Measurements from ENCODE around the gene FAM177A1. TPM values are rescaled to one million over a fixed set of nuclear protein-coding genes. Genes with fewer than 3 reads are reported as not detected.

FAM177A1 gene
- total and polyA plus RNA-seq, 9 of the 15 experiments (the other 6 are each of a cell fraction or from before 2014, with no cell fraction given) = 7.7 to 36.2 (median 29.9) TPM

DNA sequence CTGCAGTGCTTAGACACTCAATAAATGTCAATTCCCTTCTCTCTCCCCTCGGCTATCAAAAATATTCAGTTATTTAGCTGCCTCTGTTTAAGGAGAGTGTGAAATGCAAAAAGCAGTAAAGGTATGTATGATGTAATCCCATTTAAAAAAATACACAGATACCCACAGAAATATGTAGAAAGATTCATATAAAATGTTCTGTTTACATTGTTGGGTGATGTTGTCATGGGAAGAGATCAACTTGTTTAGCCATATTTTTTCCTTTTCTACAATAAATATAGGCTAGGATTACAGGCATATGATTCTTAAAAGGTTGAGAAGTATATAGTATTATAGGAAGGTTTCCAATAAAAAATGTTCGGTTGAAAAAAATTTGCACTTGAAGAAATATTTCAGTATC lies 68.0 kb downstream of the FAM177A1 start:
- Histone ChIP-seq H3K4me2 (ENCODE audit: insufficient read depth, low read length) (no peak overlapping the region), H3K9ac (ENCODE audit: insufficient read depth in 1 of 2, low read depth in 2 of 2, low read length in 2 of 2) (no peak overlapping the region), H3K79me2 (ENCODE audit: control insufficient read depth, insufficient read depth, low read length) (no peaks in the 10 kb centered on the region), H3K9me1 (ENCODE audit: control insufficient read depth, insufficient read depth, low read length) (no peaks in the 10 kb centered on the region), H4K20me1 (replicated peaks; ENCODE audit: control insufficient read depth, insufficient read depth, low read length) (no peaks in the 10 kb centered on the region), H3K4me3 (no peak overlapping the region), H3K36me3 (ENCODE audit: control insufficient read depth, insufficient read depth, low read length) (peaks cover 34% of the 10 kb centered on the region; the same call in 2 of the 3 replicates), H3K9me3 (replicated peaks; ENCODE audit: control insufficient read depth, insufficient read depth, low read depth, low read length) (0 out of 2 replicates have a peak, but pooled peaks cover 2% of the 10 kb centered on the region), H3K4me1 (replicated peaks in 1 of 2; ENCODE audit: control insufficient read depth in 2 of 2, insufficient read depth in 2 of 2, low read length in 2 of 2) (peaks cover 0 to 6% of the 10 kb centered on the region in 2 experiments; a peak in 2 of 5 replicates), H2AFZ (ENCODE audit: low read depth, low read length) (no peak overlapping the region), H3K27ac (ENCODE audit: extremely low read depth, low read depth, low read length) (no peak overlapping the region), H3K27me3 (ENCODE audit: control insufficient read depth in 2 of 2, insufficient read depth in 2 of 2, low read length in 2 of 2) (no peaks in the 10 kb centered on the region)
- ChIA-PET POLR2A (interaction anchor here (1.6 kb wide), 1 partner anchor 10 kb away, joined by 10 read pairs; no protein-coding TSS in a partner anchor), CTCF (ENCODE audit: low intra/inter-chr PET ratio) (no interaction called here)
- TF ChIP-seq, protein P1, sequence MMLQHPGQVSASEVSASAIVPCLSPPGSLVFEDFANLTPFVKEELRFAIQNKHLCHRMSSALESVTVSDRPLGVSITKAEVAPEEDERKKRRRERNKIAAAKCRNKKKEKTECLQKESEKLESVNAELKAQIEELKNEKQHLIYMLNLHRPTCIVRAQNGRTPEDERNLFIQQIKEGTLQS (IDR thresholded peaks at IDR 0.05) = 0 out of 2 replicates have a peak, but pooled peaks have one; percentile 13
- TF ChIP-seq, protein P1 (CRISPR knock-in tag; conservative IDR thresholded peaks at IDR 0.05) = no peak
- TF ChIP-seq, protein P2, sequence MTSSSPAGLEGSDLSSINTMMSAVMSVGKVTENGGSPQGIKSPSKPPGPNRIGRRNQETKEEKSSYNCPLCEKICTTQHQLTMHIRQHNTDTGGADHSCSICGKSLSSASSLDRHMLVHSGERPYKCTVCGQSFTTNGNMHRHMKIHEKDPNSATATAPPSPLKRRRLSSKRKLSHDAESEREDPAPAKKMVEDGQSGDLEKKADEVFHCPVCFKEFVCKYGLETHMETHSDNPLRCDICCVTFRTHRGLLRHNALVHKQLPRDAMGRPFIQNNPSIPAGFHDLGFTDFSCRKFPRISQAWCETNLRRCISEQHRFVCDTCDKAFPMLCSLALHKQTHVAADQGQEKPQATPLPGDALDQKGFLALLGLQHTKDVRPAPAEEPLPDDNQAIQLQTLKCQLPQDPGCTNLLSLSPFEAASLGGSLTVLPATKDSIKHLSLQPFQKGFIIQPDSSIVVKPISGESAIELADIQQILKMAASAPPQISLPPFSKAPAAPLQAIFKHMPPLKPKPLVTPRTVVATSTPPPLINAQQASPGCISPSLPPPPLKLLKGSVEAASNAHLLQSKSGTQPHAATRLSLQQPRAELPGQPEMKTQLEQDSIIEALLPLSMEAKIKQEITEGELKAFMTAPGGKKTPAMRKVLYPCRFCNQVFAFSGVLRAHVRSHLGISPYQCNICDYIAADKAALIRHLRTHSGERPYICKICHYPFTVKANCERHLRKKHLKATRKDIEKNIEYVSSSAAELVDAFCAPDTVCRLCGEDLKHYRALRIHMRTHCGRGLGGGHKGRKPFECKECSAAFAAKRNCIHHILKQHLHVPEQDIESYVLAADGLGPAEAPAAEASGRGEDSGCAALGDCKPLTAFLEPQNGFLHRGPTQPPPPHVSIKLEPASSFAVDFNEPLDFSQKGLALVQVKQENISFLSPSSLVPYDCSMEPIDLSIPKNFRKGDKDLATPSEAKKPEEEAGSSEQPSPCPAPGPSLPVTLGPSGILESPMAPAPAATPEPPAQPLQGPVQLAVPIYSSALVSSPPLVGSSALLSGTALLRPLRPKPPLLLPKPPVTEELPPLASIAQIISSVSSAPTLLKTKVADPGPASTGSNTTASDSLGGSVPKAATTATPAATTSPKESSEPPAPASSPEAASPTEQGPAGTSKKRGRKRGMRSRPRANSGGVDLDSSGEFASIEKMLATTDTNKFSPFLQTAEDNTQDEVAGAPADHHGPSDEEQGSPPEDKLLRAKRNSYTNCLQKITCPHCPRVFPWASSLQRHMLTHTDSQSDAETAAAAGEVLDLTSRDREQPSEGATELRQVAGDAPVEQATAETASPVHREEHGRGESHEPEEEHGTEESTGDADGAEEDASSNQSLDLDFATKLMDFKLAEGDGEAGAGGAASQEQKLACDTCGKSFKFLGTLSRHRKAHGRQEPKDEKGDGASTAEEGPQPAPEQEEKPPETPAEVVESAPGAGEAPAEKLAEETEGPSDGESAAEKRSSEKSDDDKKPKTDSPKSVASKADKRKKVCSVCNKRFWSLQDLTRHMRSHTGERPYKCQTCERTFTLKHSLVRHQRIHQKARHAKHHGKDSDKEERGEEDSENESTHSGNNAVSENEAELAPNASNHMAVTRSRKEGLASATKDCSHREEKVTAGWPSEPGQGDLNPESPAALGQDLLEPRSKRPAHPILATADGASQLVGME (CRISPR knock-in tag; IDR thresholded peaks at IDR 0.05) = no peak
- DNase-seq (ENCODE audit: extremely low read depth in 1 of 4, low spot score in 3 of 4) (no peak), ATAC-seq (no peak), FAIRE-seq (no peak)
- intact Hi-C loops (cut with micrococcal nuclease) (no loop called here), in situ Hi-C loops (cut with MboI) (no loop called here)
- 93% methylated on average over 2 of the region's 2 CpGs for WGBS (ENCODE audit: insufficient coverage, low coverage, missing lambda C conversion rate)
- no TSS peak for BruUV-seq (replicated peaks)

Measured in K562 (cell line).